ENCODE results near the gene METTL9.
"Not testable (repeated sequence)": the region's sequence is repeated elsewhere in the genome, so short reads cannot be mapped to it uniquely, and the experiment has no call there.

The METTL9 gene

GRCh38 chr16:21610766-21611165 is 11.4 kb downstream of the METTL9 start:
- no peak for DNase-seq (ENCODE audit: low read depth)

- peak; percentile 31 for DNase-seq (ENCODE audit: low read depth)
Measured at GRCh38 chr16:21611198-21611555, 11.8 kb downstream of the METTL9 start.

DNA sequence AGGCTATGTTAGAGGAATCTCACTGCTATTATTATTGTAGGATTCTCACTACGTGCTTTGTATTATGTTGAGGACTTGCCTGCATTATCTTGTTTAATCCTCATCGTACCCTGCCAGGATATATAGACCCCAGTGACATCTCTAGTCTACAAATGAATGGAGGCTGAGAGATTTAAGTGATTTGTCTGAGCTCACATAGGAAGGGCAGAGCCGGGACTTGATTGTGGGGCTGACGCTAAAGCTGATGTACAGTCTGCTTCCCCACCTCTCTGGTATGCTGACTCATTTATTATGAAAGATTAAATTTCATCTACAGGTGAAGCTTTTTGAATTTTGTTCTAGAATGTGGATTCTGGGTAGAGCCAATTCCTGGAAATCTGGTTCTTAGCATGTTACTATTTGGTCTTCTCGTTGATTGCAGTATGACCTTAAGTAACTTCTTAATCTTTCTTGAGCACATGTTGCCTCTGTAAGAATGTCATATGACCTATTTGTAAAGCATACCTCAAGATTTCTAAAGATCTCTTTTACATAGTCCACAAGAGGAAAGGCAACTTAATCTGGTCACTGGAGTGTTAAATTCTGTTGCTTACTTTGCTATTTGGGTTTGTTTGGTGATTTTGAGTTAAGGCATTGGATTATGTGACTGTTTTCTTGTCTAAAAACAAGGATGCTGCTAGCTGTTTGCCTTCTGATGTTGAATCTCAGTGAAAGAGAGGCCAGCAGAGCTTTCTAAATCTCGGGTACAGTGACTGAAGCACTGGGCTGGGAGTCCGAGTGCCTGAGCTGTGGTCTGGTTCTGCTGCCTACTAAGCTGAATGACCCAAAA is 12.4 kb downstream of the METTL9 start:
- DNase-seq (ENCODE audit: low read depth), result no peak

- peak; percentile 26 for DNase-seq (ENCODE audit: low read depth)
Measured at GRCh38 chr16:21613361-21613760, 14.0 kb downstream of the METTL9 start.

DNA sequence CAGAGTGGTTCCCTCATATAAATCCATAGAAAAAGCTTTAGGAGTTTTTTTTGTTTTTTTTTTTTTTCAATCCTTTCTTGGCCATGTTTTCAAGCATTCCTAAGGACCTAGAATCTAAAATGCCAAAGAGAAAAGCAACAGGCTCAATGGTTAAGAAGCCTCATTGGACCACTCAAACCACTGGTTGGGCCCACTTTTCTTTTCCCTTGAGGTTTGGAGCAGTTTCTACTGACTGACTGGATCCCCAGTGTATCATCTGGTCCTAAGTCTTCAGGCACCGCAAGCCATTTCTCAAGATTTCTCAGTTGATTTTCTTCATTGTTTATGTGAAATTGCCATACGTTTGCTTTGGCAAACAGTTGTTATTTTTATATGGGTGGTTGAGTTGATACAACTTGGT is 14.4 kb downstream of the METTL9 start:
- no peak for DNase-seq (ENCODE audit: low read depth)

GRCh38 chr16:21614896-21615295 is 15.5 kb downstream of the METTL9 start:
- no peak for DNase-seq (ENCODE audit: low read depth)

- no peak for DNase-seq (ENCODE audit: low read depth)
Measured at GRCh38 chr16:21617607-21618006, 18.2 kb downstream of the METTL9 start.

GRCh38 chr16:21618281-21618680 is 18.9 kb downstream of the METTL9 start:
- DNase-seq (ENCODE audit: low read depth), result no peak

DNA sequence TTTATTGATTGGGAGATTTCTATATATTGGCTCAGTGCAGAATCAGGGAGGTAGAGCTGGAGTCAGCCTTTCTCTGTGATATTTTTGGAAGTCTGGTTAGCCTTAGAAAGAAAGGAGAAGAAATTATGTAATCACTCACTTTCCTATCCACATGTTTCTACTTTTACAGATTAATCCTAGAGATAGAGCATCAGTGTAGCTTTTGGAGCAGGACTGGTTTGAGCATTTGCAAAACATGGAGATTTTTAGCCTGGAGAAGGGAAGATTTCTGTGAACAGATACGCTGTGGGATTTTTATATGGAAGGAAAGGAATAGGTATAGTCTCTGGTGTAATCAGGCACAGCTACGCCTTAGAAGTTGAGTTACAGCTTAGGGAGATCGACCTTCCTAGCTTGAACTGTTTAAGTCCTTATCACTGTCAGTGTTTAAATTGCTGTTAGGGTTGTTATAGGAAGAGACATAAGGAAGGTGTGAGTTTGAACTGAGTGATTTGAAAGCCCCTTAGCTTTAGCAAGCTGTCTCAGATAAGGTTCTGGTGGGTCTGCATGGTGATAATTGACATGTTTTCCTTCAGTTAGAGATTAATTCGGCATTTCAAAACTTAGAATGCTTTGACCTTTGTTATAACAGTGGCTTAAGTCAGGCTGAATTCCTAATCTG is 20.5 kb downstream of the METTL9 start:
- no peak for DNase-seq (ENCODE audit: low read depth)

DNA sequence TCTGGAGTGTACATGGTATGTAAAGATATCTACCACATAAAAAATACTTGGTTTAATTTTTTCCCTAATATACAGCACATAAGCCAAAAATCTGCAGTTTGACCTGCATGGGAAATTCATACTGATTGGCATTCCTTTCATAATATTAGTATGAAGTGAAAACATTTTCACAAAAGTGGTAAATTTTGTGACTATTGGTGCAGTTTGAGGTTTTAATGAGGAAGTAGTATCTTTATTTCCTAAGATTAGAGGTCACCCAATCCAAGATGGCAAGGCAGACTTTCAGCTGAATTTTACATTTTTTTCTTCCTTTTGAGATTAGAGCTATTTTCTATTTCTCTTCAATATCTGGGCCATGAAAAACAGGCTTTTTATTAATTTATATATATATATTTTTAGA is 21.2 kb downstream of the METTL9 start:
- no peak for DNase-seq (ENCODE audit: low read depth)

- no peak for DNase-seq (ENCODE audit: low read depth)
Measured at GRCh38 chr16:21622545-21622944, 23.2 kb downstream of the METTL9 start.

DNA sequence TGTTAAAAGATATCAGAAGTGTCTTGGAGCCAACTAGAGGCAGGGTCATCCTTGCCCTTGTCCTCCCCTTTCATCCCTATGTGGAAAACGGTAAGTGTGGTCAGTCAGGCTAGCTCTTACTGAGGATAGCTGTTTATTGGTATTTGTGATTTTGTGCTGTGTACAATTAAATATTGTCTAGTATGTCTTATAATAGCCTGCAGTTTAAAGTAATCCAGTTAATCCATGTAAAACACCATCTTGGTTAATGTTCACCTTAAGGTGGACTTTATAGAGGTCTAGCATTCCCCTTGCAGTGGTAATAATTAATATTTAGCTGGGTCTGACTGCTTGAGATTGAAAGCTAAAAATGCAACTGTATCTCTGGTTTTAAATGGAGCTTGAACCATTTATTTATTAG is 25.6 kb downstream of the METTL9 start:
- no peak for DNase-seq (ENCODE audit: low read depth)

- peak; percentile 96 for DNase-seq (ENCODE audit: low read depth)
Measured at GRCh38 chr16:21626659-21627277, 27.4 kb downstream of the METTL9 start.

GRCh38 chr16:21628121-21628726 is 28.8 kb downstream of the METTL9 start:
- no peak for DNase-seq (ENCODE audit: low read depth)

DNA sequence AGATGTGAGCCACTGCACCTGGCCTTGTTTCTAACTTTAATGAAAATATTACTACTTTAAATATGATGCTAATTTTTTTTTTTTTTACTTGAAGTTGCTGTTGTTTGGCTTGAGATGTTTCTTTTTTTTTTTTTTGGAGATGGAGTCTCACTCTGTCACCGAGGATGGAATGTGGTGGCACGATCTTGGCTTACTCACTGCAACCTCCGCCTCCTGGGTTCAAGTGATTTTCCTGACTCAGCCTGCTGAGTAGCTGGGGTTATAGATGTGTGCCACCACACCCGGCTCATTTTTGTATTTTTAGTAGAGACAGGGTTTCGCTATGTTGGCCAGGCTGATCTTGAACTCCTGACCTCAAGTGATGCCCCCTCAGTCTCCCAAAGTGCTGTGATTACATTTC is 29.4 kb downstream of the METTL9 start:
- peak; percentile 83 for DNase-seq (ENCODE audit: low read depth)

DNA sequence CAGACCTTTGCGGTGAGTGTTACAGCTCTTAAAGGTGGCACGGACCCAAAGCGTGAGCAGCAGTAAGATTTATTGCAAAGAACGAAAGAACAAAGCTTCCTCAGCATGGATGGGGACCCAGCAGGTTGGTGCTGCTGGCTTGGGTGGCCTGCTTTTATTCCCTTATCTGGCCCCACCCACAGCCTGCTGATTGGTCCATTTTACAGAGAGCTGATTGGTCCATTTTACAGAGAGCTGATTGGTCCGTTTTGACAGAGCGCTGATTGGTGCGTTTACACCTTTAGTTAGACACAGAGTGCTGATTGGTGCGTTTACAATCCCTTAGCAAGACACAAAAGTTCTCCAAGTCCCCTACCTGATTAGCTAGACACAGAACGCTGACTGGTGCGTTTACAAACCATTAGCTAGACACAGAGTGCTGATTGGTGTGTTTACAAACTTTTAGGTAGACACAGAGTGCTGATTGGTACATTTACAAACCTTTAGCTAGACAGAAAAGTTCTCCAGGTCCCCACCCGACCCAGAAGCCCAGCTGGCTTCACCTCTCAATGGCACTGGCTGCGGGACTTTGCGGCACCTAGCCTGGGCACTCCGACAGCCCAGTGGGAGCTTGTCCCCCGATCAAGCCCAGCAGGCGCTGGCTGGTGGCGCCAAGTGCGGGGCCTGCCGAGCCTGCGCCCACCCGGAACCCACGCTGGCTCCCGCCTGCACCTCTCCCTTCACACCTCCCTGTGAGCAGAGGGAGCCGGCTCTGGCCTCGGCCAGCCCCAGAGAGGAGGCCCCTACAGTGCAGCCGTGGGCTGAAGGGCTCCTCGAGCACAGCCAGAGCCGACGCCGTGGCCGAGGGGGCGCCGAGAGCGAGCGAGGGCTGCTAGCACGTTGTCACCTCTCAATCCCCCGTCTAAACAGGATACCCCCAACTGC is 30.5 kb downstream of the METTL9 start:
- DNase-seq (ENCODE audit: low read depth), result not testable (repeated sequence)

DNA sequence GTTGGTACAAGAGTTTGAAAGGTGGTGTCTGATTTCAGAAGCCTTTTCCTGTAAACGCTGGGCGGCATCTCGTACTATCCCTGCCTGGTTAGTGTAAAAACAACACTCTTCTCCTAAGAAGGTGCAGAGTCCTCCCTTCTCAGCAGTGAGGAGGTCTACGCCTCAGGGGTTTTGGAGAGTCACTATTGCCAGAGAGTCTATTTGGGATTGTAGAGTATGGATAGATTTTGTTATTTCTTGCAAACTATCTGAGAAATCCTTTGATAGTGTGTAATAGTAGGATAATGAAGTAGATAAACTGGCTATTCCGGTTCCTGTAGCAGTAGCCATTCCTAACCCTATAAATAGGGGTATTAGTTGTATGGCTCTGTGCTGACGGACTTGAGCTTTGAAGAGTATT is 31.5 kb downstream of the METTL9 start:
- not testable (repeated sequence) for DNase-seq (ENCODE audit: low read depth)

DNA sequence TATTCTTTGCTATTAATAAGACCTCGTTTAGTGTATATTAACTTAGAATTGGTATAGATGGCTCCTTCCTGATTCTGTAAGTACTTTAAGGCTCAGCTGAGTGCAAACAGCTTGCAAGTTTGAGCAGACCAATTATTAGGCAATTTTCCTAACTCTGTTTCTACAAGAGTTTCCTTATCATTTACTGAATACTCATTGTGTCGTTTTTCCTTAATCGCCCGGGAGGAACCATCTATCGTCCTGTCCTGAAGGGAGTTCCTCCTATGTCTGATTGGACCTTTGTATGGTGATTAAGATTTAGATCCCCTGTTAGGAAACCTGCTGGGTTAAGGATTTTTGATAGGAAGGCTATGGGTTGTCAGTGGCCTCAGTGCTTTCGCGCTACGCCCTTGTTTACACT is 32.0 kb downstream of the METTL9 start:
- not testable (repeated sequence) for DNase-seq (ENCODE audit: low read depth)

DNA sequence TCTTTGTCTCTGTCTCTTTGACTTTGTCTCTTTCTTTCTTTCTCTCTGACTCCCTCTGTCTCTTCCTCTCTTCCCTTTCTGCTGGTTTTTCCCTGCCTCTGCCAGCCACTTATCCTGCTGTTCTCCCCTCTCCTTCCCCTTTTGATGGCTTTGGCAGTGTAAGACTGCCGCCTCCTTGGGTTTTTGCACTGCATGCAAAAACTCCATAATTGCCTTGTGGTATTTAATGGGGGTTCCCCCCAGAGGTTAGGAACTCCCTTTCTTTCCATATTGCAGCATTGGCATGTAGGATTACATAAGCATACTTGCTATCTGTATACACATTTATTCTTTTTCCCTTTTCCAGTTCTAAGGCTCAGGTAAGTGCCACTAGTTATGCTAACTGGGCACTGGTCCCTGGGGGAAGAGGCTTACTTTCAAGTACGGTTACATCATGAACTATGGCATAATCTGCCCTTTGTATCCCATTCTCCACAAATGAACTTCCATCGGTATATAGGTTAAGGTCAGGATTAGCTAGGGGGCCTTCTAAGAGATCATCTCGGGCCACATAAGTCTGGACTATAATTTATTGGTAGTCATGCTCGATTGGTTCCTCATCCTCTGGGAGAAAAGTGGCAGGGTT is 32.7 kb downstream of the METTL9 start:
- DNase-seq (ENCODE audit: low read depth), result not testable (repeated sequence)

DNA sequence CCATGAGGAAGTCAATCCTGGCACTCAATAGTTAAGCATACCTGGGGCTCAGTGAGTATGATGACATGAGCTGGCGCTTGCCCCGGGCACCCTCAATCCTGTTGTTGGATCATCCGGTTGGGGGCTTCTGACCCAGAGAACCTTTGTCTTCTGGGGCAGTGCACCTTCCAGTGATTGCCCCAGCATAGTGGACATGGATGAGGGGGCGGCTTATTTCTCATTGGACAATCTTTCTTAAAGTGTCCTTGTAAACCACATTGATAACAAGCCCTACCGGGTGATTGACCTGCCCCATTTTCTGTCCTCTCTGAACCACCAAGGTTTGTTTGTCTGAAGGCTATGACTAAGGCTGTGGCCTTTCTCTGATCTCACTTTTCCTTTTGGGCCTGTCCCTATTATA is 34.8 kb downstream of the METTL9 start:
- DNase-seq (ENCODE audit: low read depth), result no peak

DNA sequence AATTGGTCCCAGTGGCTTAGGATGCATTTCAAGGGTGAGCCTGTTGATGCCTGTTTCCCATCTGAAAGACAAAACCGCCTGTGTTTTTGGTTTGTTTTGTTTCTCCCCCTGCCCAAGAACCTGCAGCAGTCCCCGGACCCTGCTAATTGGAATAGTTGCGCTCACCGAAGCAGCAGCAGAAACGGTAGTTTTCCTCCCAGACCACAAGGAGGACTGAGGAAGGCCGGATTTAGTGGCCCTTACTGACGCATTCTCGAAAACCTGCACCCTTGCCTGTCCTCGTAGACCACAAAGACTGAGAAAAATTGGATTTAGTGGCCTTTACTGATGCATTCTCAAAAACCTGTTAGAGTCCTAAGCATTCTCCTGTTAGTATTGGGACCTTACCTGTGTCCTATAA is 36.3 kb downstream of the METTL9 start:
- DNase-seq (ENCODE audit: low read depth), result not testable (repeated sequence)

Data from EH (cell line).